GM21619 (cell line): ENCODE data around the gene MYO15B.

Experiments
- ATAC-seq: cut with Tn5 transposase; IDR thresholded peaks from one replicate; pipeline ENCODE4 v1.9.1; 2021; ENCODE audit not compliant: unreplicated experiment

Gene MYO15B

DNA sequence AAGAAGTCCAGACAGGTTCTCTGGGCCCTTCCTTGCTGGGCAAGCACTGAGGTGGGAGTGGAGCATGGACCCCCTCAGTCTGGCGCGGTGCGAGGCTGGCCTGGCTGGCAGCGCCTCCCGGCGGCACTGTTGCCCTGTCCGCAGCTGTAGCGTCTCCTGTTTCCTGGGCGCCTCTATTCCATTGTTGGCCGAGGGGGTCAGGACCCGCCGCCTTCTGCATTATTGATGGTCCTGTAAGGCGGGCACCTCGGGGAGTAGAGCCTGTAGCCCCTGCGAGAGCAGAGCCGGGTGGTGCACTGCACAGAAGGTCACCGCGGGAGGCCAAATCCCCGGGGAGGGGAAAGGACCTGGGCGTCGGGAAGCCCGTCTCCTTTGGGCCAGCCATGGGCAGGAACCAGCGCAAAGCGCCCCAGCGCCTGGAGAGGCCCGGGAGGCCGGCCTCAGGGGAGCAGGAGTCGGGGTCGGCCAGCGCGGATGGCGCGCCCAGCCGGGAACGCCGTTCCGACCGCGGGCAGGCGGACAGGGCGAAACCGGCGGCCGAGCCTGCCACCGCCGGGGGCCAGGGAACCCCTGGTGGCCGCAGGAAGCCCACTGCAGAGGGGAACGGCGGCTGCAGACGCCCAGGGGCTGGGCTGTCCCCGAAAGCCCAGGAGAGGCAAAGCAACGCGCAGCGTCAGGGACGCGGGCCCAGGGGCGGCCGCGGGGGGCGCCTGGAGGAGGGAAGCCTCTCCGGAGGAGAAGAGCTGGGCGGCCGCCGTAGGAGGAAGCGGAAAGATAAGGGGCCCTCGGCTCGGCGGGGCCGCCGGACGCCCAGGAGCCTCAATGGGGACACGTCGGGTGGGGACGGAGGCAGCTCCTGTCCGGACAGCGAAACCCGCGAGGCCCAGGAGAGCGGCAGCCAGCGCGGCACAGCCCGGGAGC, at the start of gene MYO15B:
Gene MYO15B (plus strand): TSS at position 126 of the 921 bp plus-strand sequence. CDS start 258 bp downstream, at position 384.
- no peak for ATAC-seq

DNA sequence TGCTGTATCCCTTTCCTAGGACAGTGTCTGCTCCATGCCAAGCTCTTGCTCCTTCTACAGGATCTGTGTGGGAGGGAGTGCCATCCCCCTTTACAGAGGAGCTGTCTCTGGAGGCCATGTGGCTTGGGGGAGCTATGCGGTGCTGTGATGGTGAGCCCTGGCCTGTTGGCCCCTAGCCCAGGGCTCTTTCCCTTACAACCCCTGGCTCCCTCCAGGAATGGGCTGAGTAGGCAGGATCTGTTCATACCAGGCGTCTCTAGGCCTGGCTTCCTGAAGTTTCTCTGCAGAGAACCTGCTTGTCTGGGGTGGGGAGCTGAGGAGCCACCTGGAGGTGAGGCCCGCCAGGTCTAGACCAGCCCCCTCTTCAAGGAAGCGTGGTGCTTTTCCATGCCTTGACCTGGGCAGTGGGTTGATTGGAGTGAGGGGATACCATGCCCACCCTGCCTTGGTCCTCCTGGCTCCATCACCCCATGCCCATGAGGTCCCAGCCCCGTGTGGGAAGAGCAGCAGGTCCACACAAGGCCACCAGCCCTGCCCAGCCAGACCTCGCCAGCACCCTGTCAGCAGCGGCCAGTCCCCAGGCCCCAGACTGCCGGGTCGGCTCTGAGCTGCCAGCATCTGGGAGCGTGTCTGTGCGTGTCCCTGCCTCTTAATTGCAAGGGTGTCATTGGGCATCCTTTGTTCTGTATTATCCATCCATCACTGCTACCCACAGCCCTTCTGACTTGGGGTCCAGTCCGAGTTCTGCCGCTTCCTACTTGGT, 47.5 kb upstream of the MYO15B start:
- no peak for ATAC-seq

DNA sequence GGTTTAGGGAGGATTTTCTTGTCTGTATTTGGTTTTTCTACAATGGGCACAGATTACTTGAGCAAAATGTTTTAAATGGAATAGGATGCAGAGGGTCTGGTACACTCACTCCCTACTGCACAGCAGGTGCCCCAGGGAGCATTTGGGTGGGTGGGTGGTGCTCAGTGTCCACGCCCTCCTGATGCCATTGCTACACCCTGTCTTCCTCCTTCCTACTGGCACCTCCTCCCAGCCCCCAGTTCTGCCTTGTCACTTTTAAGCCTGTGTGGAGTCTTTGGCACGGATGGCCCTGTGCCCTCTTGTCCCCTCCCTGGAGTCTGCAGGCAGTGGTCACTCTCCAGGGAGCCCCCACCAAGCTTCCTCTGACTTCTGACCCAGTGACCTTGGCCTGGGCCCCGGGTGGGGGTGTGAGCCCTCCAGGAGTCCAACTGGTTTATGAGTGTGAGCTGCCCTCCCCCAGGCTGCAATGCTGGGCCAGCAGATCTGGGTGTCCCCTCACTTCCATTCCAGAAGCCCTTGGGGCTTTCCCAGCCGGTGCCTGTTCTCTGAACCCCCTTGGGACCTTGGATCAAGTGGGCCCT, 46.6 kb upstream of the MYO15B start:
- no peak for ATAC-seq

DNA sequence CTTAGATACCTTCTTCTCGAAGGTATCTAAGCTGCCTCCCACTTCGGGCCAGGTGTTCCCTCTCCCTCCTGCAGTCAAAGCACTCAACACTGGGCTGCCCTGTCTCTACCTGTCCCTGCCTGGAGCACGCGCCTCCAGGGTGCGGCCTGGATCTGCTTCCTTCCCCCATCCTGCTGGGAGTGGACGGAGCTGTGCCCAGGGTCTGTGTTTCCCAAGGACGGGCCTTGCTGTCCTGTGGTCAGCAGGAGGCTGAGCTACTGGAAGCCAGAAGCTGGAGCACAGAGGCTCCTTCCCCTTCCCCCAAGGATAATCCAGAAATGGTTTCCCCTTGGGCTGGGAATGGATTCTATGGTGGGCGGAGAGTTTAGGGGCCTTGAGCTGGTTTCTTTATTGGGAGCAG, 45.4 kb upstream of the MYO15B start:
- no peak for ATAC-seq

DNA sequence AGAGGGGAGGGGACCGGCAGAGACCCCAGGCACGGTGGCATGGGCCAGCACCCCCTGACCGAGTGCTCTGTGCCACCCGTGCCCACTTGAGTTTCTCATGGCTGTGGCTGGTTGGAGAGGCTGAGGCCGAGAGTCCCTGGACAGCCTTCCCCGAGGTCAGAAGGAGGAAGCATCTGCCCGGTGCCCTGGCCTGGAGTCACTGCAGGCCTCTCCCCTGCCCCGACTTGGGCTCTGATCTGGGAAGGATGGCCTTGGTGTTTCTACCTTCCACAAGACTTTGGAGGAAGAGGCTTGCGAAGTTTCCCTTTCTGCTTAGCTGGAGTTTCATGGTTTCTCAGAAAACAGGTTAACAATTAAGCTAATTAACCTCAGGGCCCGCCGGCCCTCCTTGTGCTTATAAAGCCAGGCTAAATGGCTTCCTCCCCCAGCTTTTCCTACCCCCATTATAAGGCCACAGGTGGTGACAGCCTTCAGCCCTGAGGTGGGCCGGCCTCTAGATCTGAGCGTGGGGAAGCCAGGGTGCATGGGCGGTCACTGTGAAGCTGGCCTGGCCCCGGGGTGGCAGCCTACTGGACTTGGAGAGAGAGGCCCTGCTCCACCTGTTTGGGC, 44.8 kb upstream of the MYO15B start:
- ATAC-seq, result no peak

DNA sequence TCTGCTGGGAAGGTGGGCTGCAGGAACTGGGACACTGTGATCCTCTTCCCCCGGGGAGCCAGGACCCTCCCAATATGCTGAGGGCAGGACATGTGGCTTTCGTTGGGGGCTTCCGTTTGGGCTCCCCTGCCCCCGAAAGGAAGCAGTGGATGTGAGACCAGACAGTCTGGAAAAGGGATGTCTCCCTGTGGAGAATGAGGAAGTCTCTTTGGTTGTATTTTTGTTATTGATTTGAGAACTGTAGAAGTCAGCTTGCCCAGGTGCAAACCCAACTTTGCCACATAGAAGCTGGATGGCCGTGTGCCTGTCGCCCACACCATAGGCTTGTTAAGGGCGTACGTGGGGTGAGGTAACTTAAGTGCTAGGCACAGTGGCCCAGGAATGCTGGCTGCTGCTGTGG, 43.4 kb upstream of the MYO15B start:
- ATAC-seq, result no peak

DNA sequence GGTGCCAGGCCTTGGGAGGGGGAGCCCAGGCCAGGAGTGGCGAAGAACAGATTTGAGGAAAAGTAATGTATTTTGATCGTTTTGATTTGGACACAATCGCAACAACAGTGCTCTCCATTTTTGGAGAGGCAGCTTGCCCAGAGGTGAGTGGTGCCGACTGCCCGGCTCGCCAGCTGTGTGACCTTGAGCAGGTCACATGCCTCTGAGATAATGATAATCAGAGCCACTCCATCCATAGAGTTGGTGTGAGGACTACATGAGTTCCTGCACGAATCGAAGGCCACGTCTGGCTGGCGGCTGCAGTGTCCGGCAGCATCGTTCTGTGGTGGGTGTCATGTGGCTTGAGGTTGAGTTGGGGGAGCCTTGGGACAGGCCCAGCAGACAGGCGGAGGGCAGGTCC, 41.4 kb upstream of the MYO15B start:
- ATAC-seq, result no peak

DNA sequence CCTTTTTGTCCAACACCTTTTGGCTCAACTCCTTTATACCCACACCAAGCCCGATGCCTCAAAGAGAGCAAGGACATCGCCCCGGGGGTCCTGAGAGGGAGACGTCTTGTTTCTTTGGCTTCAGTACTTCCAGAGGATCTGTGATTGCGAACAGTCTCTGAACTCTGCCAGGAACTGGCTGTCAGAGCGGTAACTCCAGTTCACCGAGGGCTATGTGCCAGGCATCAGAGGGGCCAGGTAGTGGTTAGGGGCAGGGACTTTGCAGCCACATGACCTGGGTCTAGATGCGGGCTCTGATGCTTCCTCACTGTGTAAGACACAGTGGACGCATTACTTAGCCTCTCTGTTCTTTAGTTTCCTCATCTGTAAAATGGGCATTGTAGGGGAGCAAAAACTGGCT, 40.5 kb upstream of the MYO15B start:
- ATAC-seq, result no peak

DNA sequence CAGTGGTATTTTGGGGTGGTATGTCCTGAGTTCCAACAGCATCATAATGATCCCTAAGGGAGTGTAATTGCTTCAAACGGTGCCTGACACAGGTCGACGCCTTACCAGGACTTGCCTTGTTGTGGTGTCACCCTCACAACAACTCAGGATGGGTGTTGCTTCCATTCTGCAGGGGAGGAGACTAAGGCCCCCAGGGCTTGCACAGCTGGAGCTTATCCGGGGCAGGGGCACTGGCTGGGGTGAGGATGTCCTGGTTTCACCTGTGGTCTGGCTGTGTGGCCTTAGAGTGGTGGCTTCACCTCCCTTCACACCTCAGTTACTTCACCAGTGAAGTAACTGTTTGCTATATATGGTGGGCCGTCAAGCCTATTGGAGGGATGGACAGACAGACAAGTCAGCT, 38.8 kb upstream of the MYO15B start:
- ATAC-seq, result no peak

DNA sequence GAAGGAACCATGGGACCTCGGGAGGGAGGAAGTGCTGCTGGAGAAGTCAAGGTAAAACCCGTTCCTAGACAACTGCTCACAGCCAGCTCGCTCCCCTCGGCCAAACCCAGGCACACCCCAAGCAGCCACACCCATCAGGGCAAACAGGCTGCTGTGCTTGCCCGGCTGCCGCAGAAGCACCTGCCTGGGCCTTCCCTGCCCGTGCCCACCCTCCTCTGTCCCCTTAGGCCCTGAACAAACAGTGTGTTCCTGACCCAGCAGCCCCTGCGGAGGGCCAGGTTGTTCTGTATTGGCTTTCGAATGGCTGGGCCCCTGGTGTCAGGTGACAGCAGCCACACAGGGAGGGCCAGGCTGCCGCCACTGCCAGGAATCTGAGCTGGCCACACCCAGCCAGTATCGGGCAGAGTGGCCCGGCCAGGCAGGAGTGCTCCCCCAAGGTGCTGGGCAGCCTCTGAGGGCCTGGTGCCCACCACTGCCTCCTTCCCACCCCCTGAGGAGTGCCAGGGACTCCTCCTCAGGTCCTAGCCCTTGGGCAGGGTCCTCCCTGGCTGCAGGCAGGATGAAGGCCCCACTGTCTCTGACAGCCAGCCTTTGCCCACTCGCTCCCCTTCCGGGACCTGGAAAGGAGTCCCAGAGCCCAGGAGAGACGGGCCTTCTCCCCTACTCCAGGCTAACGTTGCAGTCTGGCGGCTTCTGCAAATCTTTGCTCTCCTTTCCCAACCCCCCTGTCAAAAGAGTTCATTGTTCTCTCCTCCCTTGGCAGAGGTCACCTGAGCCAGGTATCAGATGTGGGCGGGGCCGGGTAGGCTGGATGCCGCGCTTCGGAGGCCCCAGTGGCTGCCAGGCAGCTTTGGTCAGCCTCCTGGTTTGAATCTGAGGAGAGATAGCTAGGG, 38.1 kb upstream of the MYO15B start:
- ATAC-seq, result no peak

DNA sequence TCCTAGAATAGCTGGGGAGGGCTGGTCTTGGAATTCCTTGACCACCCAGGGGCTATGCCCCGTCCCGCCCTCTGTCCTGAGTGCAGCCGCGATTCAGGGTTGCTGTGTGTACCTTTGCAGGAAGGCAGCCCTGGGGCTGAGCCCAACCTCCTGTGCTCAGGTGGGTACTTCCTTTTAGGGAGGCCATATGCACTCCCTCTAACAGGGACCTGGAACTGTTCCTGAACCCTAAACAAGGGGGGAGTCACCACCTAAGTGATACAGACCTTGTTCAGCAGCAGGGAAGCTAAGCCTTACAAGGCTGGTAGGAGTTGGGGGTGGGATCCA, 37.5 kb upstream of the MYO15B start:
- ATAC-seq, result no peak

DNA sequence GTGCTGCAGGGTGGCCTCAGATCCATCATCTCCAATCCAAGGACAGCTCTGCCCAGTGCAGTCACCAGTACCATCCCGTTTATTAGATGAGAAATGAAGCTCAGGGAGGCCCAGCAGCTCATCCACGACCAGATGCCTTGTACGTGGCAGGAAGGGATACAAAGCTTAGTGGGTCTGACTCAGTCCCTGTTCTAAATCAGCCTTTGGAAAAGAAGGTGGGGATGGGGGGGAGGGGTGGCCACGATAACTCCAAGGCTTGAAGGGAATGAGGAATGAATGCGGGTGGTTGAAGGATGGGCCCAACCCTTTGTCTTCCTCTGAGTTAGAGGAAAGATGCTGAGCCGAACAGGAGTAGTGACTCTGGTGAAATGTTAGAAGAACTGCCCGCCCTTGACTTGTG, 36.3 kb upstream of the MYO15B start:
- no peak for ATAC-seq

DNA sequence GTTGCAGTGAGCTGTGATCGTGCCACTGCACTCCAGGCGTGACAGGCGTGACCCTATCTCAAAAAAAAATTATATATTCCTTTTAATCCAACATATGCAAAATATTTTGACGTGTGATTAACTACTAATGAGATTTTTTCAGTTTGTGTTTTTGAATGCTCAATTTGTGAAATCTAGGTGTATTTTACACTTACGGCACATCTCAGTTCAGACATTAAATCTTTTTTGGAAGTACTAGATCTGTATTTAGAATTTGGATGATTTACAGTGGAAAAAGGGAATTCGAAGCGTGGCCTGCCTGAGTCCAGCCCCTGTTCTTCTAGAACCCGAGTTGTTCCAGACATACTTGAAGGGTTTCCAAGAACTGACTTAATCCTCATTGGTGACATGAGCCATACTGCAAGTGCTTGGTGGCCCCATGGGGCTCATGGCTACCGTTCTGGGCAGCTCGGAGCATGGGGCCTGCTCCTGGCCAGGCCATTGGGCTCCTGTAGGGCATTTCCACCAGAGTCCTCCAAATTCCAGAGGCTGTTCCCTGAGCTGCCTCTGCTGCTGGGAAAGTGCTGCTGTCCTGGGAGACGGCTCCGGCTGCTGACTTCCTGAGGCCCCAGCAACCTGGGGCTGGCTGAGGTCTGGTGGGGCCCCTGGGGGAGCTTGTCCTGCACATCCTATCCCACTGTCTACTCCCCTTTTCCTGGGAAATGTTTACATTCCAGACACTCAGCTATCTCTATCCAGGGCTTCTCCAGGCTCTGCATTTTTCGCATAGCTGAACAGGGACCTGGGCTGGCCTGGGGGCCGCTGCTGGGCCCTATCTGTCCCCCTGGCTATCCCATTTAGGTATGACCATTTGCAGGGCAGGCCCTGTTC, 34.9 kb upstream of the MYO15B start:
- ATAC-seq, result no peak

DNA sequence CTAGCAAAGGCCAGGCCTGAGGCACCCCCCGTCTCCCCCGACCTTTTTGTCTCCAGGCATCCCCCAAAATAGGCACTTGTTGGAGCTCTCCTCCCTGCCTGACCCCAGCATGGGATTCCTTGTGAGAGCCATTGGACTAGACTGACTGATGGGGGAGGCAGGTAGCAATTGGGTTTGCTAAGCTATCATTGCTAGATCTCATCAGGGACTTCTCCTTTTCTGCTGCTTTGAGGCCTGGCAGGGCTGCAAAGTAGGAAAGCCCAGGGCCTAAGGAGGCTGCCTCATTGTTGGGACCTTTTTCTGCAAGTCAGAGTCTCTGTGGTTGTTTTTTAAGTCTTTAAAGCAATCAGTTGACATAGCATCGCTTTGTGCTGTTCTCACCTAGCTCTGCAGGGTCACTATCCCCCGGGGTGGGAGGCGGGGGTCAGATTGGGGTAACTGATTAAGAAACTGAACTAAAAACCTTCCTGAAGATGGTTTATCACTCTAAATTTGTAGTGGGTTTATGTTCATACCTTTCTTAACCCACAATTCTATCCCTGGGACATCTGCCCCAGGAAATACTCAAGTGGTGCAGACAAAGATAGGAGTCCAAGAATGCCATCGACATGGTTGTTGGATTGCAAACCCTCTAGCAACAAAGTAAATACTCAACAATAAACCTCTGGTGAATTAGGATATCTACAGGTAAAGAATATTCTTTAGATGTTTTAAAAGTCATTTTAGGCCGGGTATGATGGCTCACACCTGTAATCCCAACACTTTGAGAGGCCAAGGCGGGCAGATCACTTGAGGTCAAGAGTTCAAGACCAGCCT, 34.1 kb upstream of the MYO15B start:
- no peak for ATAC-seq

DNA sequence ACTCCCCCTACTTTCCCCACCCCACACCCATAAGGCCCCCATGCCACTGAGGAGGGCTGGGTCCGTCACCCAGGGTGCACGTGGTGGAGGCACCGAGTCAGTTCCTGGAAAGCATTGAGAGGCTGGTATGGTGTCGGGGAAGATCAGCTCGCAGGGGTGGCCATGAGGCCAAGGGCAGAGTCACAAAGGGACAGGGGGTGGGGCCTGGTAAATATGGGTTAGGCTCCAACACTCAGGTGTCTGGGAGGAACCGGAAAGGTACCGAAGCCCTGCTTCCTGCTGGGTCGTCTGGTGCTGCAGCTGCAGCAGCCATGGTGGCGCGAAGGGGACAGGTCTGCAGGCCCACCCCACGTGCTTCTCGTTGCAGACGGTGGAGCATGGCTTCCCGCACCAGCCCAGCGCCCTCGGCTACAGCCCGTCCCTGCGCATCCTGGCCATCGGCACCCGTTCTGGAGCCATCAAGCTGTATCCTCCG, 31.9 kb upstream of the MYO15B start:
- ATAC-seq, result no peak

DNA sequence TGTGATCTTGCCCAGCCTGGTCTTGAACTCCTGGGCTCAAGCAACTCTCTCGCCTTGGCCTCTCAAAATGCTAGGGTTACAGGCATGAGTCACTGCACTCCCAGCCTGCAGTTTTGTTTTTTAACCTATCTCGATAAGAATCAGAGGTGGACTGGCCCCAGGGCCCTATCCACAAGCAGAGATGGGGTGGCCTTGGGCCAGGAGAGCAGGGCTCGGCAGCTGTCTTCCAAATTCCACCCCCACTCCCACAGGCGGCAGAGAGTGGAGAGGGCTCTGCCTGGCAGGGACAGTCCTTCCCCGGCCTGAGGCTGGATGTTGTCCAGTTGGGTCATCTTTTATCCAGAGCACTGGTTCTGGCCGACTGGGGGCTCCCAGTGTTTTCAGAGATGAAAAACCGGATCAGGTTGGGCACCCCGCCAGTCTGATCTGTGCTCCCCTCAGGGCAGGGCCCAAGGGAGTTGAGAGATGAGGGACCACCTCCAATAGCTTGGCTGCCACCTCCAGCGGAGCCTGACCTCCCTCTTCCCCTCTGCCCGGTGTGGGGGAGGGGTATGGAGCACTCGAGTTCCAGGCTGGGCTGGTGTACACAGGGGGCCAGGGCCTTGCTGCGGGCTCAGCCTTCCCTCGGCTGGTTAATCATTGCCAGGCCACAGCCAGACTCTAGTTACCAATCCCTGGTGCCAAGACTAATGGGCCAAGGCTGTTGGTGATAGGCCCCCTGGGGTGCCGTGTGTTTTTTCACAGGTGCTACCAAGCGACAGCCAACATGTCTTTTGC, 30.3 kb upstream of the MYO15B start:
- ATAC-seq, result no peak

DNA sequence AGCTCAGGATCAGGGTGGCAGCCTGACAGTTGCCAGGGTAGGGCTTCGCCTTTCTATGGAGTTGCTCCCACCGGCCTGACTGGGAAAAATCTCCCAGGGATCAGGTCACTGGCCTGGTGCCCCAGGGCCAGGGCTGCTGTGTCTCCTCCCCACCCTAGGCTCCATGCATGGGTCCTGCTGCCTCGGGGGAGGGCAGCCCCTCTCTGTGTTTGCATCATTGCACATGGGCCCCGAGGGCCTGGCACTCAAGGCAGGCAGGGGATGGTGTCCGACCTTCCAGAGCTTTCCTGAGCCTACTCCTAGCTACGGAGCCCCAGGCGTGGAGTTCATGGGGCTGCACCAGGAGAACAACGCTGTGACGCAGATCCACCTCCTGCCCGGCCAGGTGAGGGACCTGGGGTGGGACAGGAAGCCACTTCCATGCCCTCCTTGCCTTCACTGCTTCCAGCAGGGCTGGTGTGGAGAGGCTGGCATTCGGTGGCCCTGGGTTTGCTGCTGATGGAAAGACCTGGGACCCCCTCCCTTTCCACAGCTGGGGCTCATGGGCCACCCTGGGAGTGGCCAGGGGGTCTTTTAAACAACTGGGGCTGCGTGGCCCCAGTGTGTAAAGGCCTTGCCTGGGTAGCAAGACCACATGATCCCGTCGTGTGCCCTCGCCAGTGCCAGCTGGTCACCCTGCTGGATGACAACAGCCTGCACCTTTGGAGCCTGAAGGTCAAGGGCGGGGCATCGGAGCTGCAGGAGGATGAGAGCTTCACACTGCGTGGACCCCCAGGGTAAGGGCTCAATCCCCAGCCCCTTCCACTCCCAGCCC, 29.5 kb upstream of the MYO15B start:
- ATAC-seq, result no peak
